ENCODE results near the gene PINK1.

DNA sequence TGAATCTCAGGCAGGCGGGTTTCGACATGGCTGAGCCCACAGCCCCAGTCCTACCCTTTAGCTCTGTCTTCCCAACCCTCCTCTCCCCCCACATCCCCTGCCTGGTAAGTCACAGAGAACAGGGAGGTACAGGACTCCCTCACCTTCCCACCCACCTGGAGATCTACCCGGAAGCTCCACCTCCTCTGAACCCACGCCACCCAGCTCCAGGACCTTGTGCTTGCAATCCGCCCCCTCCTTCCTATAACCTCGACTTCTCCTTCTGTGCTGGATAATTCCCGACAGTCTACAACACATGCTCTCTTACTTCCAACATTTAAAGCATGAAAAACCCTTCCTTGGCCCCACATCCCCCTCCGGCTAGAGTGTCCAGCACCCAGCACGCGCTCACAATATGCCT, 62.3 kb downstream of the PINK1 start:
- no peak for TF ChIP-seq POLR2AphosphoS5 (IDR thresholded peaks at IDR 0.05)
- TF ChIP-seq POLR2A (IDR thresholded peaks at IDR 0.05; ENCODE audit: low read depth), result no peak
- TF ChIP-seq, protein P1, sequence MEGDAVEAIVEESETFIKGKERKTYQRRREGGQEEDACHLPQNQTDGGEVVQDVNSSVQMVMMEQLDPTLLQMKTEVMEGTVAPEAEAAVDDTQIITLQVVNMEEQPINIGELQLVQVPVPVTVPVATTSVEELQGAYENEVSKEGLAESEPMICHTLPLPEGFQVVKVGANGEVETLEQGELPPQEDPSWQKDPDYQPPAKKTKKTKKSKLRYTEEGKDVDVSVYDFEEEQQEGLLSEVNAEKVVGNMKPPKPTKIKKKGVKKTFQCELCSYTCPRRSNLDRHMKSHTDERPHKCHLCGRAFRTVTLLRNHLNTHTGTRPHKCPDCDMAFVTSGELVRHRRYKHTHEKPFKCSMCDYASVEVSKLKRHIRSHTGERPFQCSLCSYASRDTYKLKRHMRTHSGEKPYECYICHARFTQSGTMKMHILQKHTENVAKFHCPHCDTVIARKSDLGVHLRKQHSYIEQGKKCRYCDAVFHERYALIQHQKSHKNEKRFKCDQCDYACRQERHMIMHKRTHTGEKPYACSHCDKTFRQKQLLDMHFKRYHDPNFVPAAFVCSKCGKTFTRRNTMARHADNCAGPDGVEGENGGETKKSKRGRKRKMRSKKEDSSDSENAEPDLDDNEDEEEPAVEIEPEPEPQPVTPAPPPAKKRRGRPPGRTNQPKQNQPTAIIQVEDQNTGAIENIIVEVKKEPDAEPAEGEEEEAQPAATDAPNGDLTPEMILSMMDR (IDR thresholded peaks at IDR 0.05), result no peak
- TF ChIP-seq EP300 (IDR thresholded peaks at IDR 0.05), result no peak
